ENCODE results near the gene STING1.
A peak's percentile ranks its signal among the peaks of the same experiment; 100 is the strongest.

Gene STING1

DNA sequence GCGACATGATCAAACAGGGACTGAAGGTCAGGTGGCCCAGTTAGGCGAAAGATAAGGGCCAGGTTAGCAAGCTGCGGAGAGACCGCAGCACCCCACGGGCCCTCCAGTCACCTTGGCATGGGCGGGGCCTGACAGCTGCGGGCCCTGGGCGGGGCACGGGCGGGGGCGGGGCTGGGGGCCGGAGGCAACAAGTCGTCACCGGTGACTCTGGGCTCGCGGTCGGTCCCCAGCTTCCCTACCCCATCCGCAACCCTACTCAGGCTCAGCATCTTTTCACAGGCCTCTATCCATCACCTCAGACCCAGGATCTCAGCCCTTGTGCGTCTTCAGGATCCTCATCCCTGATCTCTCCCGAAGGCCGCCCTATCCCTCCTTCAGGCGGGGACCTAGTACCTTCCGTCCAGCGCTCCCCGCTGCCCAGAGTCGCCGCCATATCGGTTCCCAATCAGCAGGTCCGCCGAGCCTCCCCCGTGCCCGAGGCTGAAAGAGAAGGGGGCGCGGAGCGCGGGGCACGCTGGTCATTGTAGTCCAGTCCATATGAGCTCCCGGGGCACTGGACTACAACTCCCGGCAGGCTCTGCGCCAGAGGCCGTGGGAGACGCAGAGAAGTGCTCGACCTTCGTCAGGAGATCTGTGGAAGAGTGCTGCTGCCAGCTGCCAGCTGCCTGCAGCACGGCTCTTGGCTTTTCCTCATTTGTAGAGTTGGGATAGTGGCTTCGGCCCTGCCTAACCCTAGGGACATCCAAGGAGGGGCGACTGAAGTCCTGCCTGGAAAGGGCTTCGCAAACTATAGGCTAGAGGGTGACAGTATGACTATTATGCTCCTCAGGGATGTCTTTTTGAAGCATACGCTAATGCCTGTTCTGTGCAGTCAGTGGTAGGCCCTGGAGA, 43.3 kb downstream of the STING1 start, which contains the start of gene DNAJC18:
TSS of gene DNAJC18 (minus strand) at position 513 of the 891 bp plus-strand sequence. CDS start at position 433, 80 bp downstream.
- peak; percentile 93 to 95 for DNase-seq

- no peak for DNase-seq
Observed at GRCh38 chr5:139438707-139439012, 43.9 kb downstream of the STING1 start.

- DNase-seq: no peak
Observed at GRCh38 chr5:139435676-139436075, 46.9 kb downstream of the STING1 start.

- DNase-seq: no peak
Observed at GRCh38 chr5:139431706-139432105, 50.9 kb downstream of the STING1 start.

DNA sequence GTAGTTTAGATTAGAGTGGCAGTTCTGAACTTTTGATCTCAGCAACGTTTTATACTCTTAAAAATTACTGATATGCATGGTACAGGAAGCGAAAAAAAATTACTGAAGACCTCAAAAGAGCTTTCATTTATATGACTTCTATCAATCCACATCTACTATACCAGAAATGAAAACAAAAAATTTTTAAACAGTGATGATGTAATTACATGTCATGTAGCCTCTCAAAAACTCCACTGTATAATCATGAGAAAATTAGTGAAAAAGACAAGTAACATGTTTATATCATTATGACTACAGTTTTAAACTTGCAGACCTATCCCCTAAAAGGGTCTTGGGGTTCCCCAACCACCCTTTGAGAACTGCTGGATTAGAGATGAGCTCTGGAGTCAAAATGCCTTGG, 52.5 kb downstream of the STING1 start:
- no peak for DNase-seq

- no peak for DNase-seq
Observed at GRCh38 chr5:139426203-139426885, 56.2 kb downstream of the STING1 start.

Measured in activated CD4-positive, alpha-beta T cell treated with anti-CD3 and anti-CD28 coated beads, Interleukin-2, amount 50 U/mL, for 48 hours (primary cell).